ENCODE results near the gene RERE. TPM values are rescaled to one million over a fixed set of nuclear protein-coding genes. Genes with fewer than 3 reads are reported as not detected.
"Not testable (repeated sequence)": the region's sequence is repeated elsewhere in the genome, so short reads cannot be mapped to it uniquely, and the experiment has no call there.

The RERE gene
- total and polyA plus RNA-seq, 4 donors: 116 to 434 (median 161) TPM

DNA sequence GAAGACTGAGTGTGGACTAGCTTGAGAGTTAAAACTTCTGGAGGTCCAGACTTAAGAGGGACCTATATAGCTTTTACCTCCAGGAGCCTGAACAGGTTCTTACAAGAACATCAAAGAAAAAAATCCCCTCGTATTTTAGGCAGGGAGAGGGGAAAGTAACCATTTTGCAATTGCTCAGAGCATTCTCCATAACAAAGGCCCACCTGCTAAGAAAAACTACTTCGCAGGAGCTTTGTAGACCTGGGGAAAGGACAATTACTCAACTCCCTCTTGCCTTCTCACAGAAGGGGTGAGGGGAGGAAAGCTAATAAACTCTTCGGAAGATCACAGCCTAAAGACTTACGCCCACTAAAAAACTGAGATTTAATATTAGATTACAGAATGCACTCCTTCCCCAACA, 86.3 kb downstream of the RERE start:
- Histone ChIP-seq H3K4me1 (ENCODE audit: control insufficient read depth, insufficient read depth, low read length) (peaks cover 17% of the 10 kb centered on the region), H3K36me3 (ENCODE audit: control insufficient read depth, insufficient read depth, low read length) (no peaks in the 10 kb centered on the region), H3K27me3 (ENCODE audit: control insufficient read depth, insufficient read depth, low read length) (no peaks in the 10 kb centered on the region), H3K9me3 (ENCODE audit: control insufficient read depth, insufficient read depth, low read length) (no peaks in the 10 kb centered on the region), H3K4me3 (ENCODE audit: low read depth, low read length) (no peak overlapping the region), H3K27ac (ENCODE audit: low read depth, low read length) (no peak overlapping the region)
- WGBS (ENCODE audit: insufficient coverage): no CpG with 5 or more reads among the region's 4 CpGs
- DNase-seq (ENCODE audit: low read depth in 4 of 6, low spot score in 6 of 6): no peak

DNA sequence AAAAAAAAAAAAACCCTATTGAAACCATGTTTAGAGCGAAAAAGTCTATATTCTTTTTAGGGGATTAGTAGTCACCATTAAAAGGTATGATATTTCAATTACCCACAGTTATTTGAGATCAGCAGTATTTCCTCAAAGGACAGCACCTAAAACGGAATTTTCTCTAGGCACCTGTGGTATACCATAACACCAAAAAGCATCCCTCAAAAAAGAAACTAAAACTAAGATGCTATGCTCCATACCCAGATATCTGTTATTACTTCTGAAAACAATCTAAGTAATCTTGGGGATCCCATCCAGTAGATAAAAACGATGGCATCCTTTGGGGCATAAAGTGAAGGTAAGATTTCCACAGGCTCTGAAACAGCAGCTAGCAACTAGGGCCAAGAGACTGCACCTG, 89.0 kb downstream of the RERE start:
- Histone ChIP-seq H3K4me3 (ENCODE audit: low read depth, low read length) (no peak overlapping the region), H3K4me1 (ENCODE audit: control insufficient read depth, insufficient read depth, low read length) (peaks cover 19% of the 10 kb centered on the region), H3K36me3 (ENCODE audit: control insufficient read depth, insufficient read depth, low read length) (no peaks in the 10 kb centered on the region), H3K27me3 (ENCODE audit: control insufficient read depth, insufficient read depth, low read length) (no peaks in the 10 kb centered on the region), H3K9me3 (ENCODE audit: control insufficient read depth, insufficient read depth, low read length) (no peaks in the 10 kb centered on the region), H3K27ac (ENCODE audit: low read depth, low read length) (no peak overlapping the region)
- no peak for DNase-seq (ENCODE audit: low read depth in 4 of 6, low spot score in 6 of 6)
- 83% methylated on average over 1 of the region's 3 CpGs for WGBS (ENCODE audit: insufficient coverage)

DNA sequence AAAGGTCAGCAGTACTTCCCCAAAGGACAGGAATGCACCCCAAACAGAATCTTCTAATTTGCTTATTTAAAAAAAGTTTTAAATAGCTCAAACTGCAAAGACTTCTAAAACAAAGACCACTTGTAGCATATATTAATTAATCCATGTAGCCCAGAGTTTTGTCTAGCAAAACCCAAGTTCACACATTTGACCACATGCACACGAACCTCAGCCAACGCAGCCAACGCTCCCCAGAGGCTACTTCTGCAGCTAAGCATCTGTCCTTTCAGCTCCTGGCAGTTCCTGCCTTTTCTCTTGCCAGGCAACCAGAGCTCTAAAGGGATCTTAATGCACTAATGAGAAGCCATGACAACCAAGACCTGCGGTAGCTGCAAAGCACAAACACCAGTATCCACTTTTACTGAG, 89.6 kb downstream of the RERE start:
- H3K4me3 ChIP-seq (ENCODE audit: low read depth, low read length): no peak overlapping the region
- no peaks in the 10 kb centered on the region for H3K9me3 ChIP-seq (ENCODE audit: control insufficient read depth, insufficient read depth, low read length)
- peak; percentile 56 to 96 (median 75) for DNase-seq (ENCODE audit: low read depth in 4 of 6, low spot score in 6 of 6)
- no peaks in the 10 kb centered on the region for H3K27me3 ChIP-seq (ENCODE audit: control insufficient read depth, insufficient read depth, low read length)
- 19% methylated on average over 3 of the region's 4 CpGs for WGBS (ENCODE audit: insufficient coverage)
- peaks cover 19% of the 10 kb centered on the region for H3K4me1 ChIP-seq (ENCODE audit: control insufficient read depth, insufficient read depth, low read length)
- no peak overlapping the region for H3K27ac ChIP-seq (ENCODE audit: low read depth, low read length)
- H3K36me3 ChIP-seq (ENCODE audit: control insufficient read depth, insufficient read depth, low read length): no peaks in the 10 kb centered on the region

DNA sequence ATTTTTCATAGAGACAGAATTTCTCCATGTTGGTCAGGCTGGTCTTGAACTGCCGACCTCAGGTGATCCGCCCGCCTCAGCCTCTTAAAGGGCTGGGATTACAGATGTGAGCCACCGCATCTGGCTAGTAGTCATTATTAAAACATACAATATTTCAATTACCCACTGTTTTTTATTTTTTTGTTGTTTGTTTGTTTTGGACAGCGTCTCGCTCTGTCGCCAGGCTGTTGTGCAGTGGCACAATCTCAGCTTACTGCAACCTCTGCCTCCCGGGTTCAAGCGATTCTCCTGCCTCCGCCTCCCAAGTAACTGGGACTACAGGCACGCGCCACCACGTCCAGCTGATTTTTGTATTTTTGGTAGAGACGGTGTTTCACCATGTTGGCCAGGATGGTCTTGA, 90.1 kb downstream of the RERE start:
- not testable (repeated sequence) for H3K27ac ChIP-seq (ENCODE audit: low read depth, low read length)
- peaks cover 19% of the 10 kb centered on the region for H3K4me1 ChIP-seq (ENCODE audit: control insufficient read depth, insufficient read depth, low read length)
- WGBS (ENCODE audit: insufficient coverage): no CpG with 5 or more reads among the region's 14 CpGs

DNA sequence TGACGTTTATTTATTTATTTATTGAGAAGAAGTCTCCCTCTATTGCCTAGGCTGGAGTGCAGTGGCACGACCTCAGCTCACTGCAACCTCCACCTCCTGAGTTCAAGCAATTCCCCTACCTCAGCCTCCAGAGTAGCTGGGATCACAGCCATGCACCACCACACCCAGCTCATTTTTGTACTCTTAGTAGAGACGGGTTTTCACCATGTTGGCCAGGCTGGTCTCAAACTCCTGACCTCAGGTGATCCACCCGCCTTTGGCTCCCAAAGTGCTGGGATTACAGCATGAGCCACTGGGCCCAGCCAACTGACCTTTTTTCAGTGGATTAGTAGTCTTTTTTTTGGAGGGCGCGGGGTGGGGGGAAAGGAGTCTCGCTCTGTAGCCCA, 90.6 kb downstream of the RERE start:
- not testable (repeated sequence) for H3K9me3 ChIP-seq (ENCODE audit: control insufficient read depth, insufficient read depth, low read length)

More for the DNA sequence above, 90.1 kb downstream of the RERE start:
- H3K27me3 ChIP-seq (ENCODE audit: control insufficient read depth, insufficient read depth, low read length); H3K4me3 ChIP-seq (ENCODE audit: low read depth, low read length); DNase-seq (ENCODE audit: low read depth in 4 of 6, low spot score in 6 of 6); H3K36me3 ChIP-seq (ENCODE audit: control insufficient read depth, insufficient read depth, low read length); H3K9me3 ChIP-seq (ENCODE audit: control insufficient read depth, insufficient read depth, low read length): not testable (repeated sequence)

DNA sequence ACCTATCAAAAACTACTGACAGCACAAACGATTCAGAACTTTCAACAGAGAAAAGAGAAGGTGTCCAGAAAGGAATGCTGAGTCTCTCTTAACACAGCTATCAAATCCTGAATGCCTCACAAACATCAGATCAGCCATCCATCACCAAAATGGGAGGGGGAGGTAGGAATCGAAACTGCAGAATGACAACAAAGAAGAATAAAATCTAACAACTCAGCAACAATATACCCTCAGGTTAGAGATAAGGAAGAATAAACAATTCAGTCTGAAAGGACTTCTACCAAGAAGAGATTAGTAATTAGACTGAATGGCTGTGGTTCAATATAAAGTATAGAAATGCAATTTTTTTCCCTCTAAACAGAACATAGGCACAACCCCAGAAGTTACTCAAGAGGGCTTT, 94.4 kb downstream of the RERE start:
- no CpG with 5 or more reads among the region's 2 CpGs for WGBS (ENCODE audit: insufficient coverage)
- Histone ChIP-seq H3K27me3 (ENCODE audit: control insufficient read depth, insufficient read depth, low read length) (no peaks in the 10 kb centered on the region), H3K4me1 (ENCODE audit: control insufficient read depth, insufficient read depth, low read length) (peaks cover 19% of the 10 kb centered on the region), H3K36me3 (ENCODE audit: control insufficient read depth, insufficient read depth, low read length) (no peaks in the 10 kb centered on the region), H3K4me3 (ENCODE audit: low read depth, low read length) (no peak overlapping the region), H3K27ac (ENCODE audit: low read depth, low read length) (no peak overlapping the region), H3K9me3 (ENCODE audit: control insufficient read depth, insufficient read depth, low read length) (no peaks in the 10 kb centered on the region)
- no peak for DNase-seq (ENCODE audit: low read depth in 4 of 6, low spot score in 6 of 6)

More for the DNA sequence above, 90.6 kb downstream of the RERE start:
- H3K27ac ChIP-seq (ENCODE audit: low read depth, low read length); H3K4me3 ChIP-seq (ENCODE audit: low read depth, low read length); DNase-seq (ENCODE audit: low read depth in 4 of 6, low spot score in 6 of 6); H3K36me3 ChIP-seq (ENCODE audit: control insufficient read depth, insufficient read depth, low read length); H3K27me3 ChIP-seq (ENCODE audit: control insufficient read depth, insufficient read depth, low read length): not testable (repeated sequence)
- 64% methylated on average over 3 of the region's 7 CpGs for WGBS (ENCODE audit: insufficient coverage)
- peaks cover 19% of the 10 kb centered on the region for H3K4me1 ChIP-seq (ENCODE audit: control insufficient read depth, insufficient read depth, low read length)

DNA sequence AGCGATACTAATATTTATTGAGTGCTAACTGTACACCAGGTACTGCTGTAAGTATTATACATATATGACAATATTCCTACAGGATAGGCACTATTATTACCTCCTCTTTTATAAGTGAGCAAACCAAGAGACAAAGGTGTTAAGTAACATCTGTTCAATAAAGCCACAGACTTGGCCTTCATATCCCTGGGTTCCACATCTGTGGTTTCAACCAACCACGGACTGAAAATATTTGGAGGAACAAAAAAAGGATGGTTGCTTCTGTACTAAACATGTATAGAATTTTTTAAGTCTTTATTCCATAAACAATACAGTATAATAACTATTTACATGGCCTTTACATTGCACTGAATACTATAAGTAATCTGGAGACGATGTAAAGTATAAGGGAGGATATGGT, 95.1 kb downstream of the RERE start:
- WGBS (ENCODE audit: insufficient coverage): no CpG with 5 or more reads among the region's 3 CpGs
- no peak for DNase-seq (ENCODE audit: low read depth in 4 of 6, low spot score in 6 of 6)
- H3K27ac ChIP-seq (ENCODE audit: low read depth, low read length): no peak overlapping the region
- no peaks in the 10 kb centered on the region for H3K9me3 ChIP-seq (ENCODE audit: control insufficient read depth, insufficient read depth, low read length)
- no peaks in the 10 kb centered on the region for H3K36me3 ChIP-seq (ENCODE audit: control insufficient read depth, insufficient read depth, low read length)
- peaks cover 13% of the 10 kb centered on the region for H3K4me1 ChIP-seq (ENCODE audit: control insufficient read depth, insufficient read depth, low read length)
- H3K27me3 ChIP-seq (ENCODE audit: control insufficient read depth, insufficient read depth, low read length): no peaks in the 10 kb centered on the region
- no peak overlapping the region for H3K4me3 ChIP-seq (ENCODE audit: low read depth, low read length)

DNA sequence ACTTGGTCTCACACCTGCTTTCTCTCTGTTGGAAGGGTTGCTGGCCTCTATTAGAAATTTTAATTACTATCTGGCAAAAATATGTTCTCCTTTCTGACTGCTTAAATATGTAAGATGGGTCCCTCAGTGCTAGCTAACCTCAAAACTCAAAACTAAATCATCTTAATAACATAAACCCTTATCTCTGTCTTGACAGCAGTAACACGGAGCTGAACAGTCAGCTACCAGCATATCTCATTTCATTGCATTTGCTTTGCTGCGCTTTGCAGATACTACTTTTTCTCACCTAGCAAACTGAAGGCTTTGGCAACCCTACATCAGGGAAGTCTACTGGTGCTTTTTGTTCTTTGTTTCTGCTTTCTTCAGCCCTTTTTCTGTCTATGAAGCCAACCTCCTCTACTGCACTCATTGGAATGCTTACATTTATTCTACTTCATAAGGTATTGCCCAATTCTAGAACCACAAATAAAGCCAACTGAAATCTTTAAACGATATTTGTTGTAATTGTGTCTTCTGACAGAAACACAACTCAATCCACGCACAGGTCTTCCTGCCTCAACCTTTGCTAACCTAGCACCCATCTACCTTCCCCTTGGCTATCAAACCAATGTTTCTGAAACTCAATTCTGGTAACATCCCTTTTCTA, 95.6 kb downstream of the RERE start:
- WGBS (ENCODE audit: insufficient coverage): 91% methylated on average over 2 of the region's 4 CpGs
- Histone ChIP-seq H3K9me3 (ENCODE audit: control insufficient read depth, insufficient read depth, low read length) (no peaks in the 10 kb centered on the region), H3K4me1 (ENCODE audit: control insufficient read depth, insufficient read depth, low read length) (peaks cover 8% of the 10 kb centered on the region), H3K4me3 (ENCODE audit: low read depth, low read length) (no peak overlapping the region), H3K27ac (ENCODE audit: low read depth, low read length) (no peak overlapping the region), H3K36me3 (ENCODE audit: control insufficient read depth, insufficient read depth, low read length) (no peaks in the 10 kb centered on the region), H3K27me3 (ENCODE audit: control insufficient read depth, insufficient read depth, low read length) (no peaks in the 10 kb centered on the region)
- peak in 1 of 6 donors; percentile 59 for DNase-seq (ENCODE audit: low read depth in 4 of 6, low spot score in 6 of 6)

DNA sequence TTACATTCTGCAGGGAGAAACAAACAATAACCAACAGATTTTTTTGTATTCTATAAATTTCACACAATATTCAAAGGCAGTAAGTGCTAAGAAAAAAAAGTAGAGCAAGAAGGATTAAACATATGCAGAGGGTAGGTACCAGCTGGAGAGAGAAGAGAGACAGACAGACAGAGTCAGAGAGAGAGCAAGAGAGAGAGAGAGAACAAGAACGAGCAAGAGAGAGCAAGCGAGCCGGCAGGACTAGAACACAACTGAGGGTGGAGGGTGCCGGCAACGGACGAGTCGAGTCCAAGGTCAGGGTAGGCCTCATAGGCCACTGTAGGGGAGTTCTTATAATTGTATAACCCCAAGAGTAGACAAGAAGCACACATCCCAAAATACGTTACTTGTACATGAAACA, 97.1 kb downstream of the RERE start:
- Histone ChIP-seq H3K27me3 (ENCODE audit: control insufficient read depth, insufficient read depth, low read length) (no peaks in the 10 kb centered on the region), H3K4me1 (ENCODE audit: control insufficient read depth, insufficient read depth, low read length) (no peaks in the 10 kb centered on the region), H3K27ac (ENCODE audit: low read depth, low read length) (no peak overlapping the region), H3K9me3 (ENCODE audit: control insufficient read depth, insufficient read depth, low read length) (no peaks in the 10 kb centered on the region), H3K36me3 (ENCODE audit: control insufficient read depth, insufficient read depth, low read length) (no peaks in the 10 kb centered on the region), H3K4me3 (ENCODE audit: low read depth, low read length) (no peak overlapping the region)
- WGBS (ENCODE audit: insufficient coverage): 95% methylated on average over 3 of the region's 8 CpGs
- DNase-seq (ENCODE audit: low read depth in 4 of 6, low spot score in 6 of 6): no peak

DNA sequence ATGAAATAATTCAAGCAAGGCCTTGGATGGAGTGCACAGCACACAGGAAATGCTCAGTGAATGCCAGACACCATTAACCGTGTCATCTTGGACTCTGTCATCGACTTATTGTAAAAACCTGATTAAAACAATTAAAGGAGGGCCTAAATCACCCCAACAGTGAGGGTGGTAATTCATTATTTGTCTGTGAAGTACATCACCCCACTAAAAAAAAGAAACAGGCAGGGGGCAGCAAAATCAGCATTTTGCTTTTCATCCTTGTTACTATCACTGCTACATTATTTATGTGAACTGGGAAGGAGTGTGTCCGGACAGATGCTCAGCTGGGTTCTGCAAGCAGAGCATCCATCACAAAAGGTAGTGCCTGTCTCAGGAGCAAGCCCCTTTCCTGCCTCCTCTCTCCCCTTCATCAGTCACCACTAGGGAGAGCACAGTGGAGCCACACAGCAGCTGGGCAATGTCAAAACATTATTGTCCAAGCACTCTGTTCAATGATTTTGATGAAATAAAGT, 98.5 kb downstream of the RERE start:
- no CpG with 5 or more reads among the region's 3 CpGs for WGBS (ENCODE audit: insufficient coverage)
- H3K4me1 ChIP-seq (ENCODE audit: control insufficient read depth, insufficient read depth, low read length): no peaks in the 10 kb centered on the region
- H3K27ac ChIP-seq (ENCODE audit: low read depth, low read length): no peak overlapping the region
- no peaks in the 10 kb centered on the region for H3K36me3 ChIP-seq (ENCODE audit: control insufficient read depth, insufficient read depth, low read length)
- peak in 1 of 6 donors; percentile 62 for DNase-seq (ENCODE audit: low read depth in 4 of 6, low spot score in 6 of 6)
- H3K9me3 ChIP-seq (ENCODE audit: control insufficient read depth, insufficient read depth, low read length): no peaks in the 10 kb centered on the region
- no peaks in the 10 kb centered on the region for H3K27me3 ChIP-seq (ENCODE audit: control insufficient read depth, insufficient read depth, low read length)
- H3K4me3 ChIP-seq (ENCODE audit: low read depth, low read length): no peak overlapping the region
